Measurements from ENCODE around the gene FOXK1. TPM values are rescaled to one million over a fixed set of nuclear protein-coding genes. Genes with fewer than 3 reads are reported as not detected.
"Not testable (repeated sequence)": the region's sequence is repeated elsewhere in the genome, so short reads cannot be mapped to it uniquely, and the experiment has no call there.

The FOXK1 gene
- total RNA-seq, 1 donor from 2014 or later: 17.2 TPM

GRCh38 chr7:4792537-4793126 is 110.5 kb downstream of the FOXK1 start:
- Histone ChIP-seq H3K4me3 (ENCODE audit: low read length in 3 of 3) (peak overlapping the region; percentile 43 to 69 (median 67)), H3K27ac (ENCODE audit: low read depth, low read length) (no peak overlapping the region), H3K27me3 (ENCODE audit: control insufficient read depth in 3 of 3, insufficient read depth in 3 of 3, low read length in 3 of 3) (peaks cover 0 to 3% (median 0%) of the 10 kb centered on the region in 3 donors), H3K9me3 (ENCODE audit: control insufficient read depth in 3 of 3, low read length in 3 of 3) (no peaks in the 10 kb centered on the region), H3K36me3 (ENCODE audit: control insufficient read depth in 3 of 3, insufficient read depth in 3 of 3, low read length in 3 of 3) (peaks cover 20 to 25% (median 21%) of the 10 kb centered on the region in 3 donors), H3K9ac (ENCODE audit: low read depth in 1 of 3, low read length in 3 of 3) (peak overlapping the region; percentile 56 to 65 (median 62)), H3K4me1 (ENCODE audit: control insufficient read depth in 3 of 3, insufficient read depth in 3 of 3, low read length in 3 of 3) (peaks cover 0 to 12% (median 7%) of the 10 kb centered on the region in 3 donors)

GRCh38 chr7:4793385-4793993 is 111.4 kb downstream of the FOXK1 start:
- Histone ChIP-seq H3K36me3 (ENCODE audit: control insufficient read depth in 3 of 3, insufficient read depth in 3 of 3, low read length in 3 of 3) (peaks cover 15 to 17% (median 16%) of the 10 kb centered on the region in 3 donors), H3K4me1 (ENCODE audit: control insufficient read depth in 3 of 3, insufficient read depth in 3 of 3, low read length in 3 of 3) (peaks cover 4 to 17% (median 11%) of the 10 kb centered on the region in 3 donors)
- not testable (repeated sequence) for H3K27me3 ChIP-seq (ENCODE audit: control insufficient read depth in 3 of 3, insufficient read depth in 3 of 3, low read length in 3 of 3); H3K9me3 ChIP-seq (ENCODE audit: control insufficient read depth in 3 of 3, low read length in 3 of 3); H3K27ac ChIP-seq (ENCODE audit: low read depth, low read length); H3K9ac ChIP-seq (ENCODE audit: low read depth in 1 of 3, low read length in 3 of 3); H3K4me3 ChIP-seq (ENCODE audit: low read length in 3 of 3)

GRCh38 chr7:4794171-4794570 is 112.1 kb downstream of the FOXK1 start:
- not testable (repeated sequence) for H3K27ac ChIP-seq (ENCODE audit: low read depth, low read length); H3K9ac ChIP-seq (ENCODE audit: low read depth in 1 of 3, low read length in 3 of 3); H3K4me3 ChIP-seq (ENCODE audit: low read length in 3 of 3); H3K9me3 ChIP-seq (ENCODE audit: control insufficient read depth in 3 of 3, low read length in 3 of 3); H3K27me3 ChIP-seq (ENCODE audit: control insufficient read depth in 3 of 3, insufficient read depth in 3 of 3, low read length in 3 of 3)
- H3K4me1 ChIP-seq (ENCODE audit: control insufficient read depth in 3 of 3, insufficient read depth in 3 of 3, low read length in 3 of 3): peaks cover 6 to 18% (median 15%) of the 10 kb centered on the region in 3 donors
- H3K36me3 ChIP-seq (ENCODE audit: control insufficient read depth in 3 of 3, insufficient read depth in 3 of 3, low read length in 3 of 3): peaks cover 12 to 17% (median 15%) of the 10 kb centered on the region in 3 donors

DNA sequence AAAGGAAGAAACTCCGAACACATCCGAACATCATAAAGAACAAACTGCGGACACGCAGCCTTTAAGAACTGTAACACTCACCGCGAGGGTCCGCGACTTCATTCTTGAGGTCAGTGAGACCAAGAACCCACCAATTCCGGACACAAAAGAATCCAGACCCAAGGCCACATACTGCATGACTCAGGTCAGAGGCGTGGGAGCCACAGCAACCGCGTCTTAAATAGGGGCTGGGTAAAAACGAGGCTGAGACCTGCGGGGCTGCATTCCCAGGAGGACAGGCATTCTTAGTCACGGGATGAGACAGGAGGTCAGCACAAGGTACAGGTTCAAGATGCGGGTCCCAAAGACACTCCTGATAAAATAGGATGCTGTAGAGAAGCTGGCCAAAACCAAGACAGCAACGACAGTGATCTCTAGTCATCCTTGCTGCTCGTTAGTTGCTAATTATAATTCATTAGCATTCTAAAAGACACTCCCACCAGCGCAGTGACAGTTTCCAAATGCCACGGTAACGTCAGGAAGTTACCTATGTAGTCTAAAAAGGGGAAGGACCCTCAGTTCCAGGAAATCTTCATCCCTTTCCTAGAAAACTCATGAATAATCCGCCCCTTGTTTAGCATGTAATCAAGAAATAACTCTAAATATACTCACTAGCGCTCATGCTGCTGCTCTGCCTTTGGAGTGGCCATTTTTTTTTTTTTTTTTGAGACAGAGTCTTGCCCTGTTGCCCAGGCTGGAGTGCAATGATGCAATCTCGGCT is 112.7 kb downstream of the FOXK1 start:
- no peak overlapping the region for H3K4me3 ChIP-seq (ENCODE audit: low read length in 3 of 3)
- no peaks in the 10 kb centered on the region for H3K9me3 ChIP-seq (ENCODE audit: control insufficient read depth in 3 of 3, low read length in 3 of 3)
- H3K27me3 ChIP-seq (ENCODE audit: control insufficient read depth in 3 of 3, insufficient read depth in 3 of 3, low read length in 3 of 3): peaks cover 0 to 3% (median 0%) of the 10 kb centered on the region in 3 donors
- peaks cover 12 to 14% (median 13%) of the 10 kb centered on the region in 3 donors for H3K36me3 ChIP-seq (ENCODE audit: control insufficient read depth in 3 of 3, insufficient read depth in 3 of 3, low read length in 3 of 3)
- no peak overlapping the region for H3K27ac ChIP-seq (ENCODE audit: low read depth, low read length)
- H3K9ac ChIP-seq (ENCODE audit: low read depth in 1 of 3, low read length in 3 of 3): no peak overlapping the region
- peaks cover 6 to 18% (median 15%) of the 10 kb centered on the region in 3 donors for H3K4me1 ChIP-seq (ENCODE audit: control insufficient read depth in 3 of 3, insufficient read depth in 3 of 3, low read length in 3 of 3)

DNA sequence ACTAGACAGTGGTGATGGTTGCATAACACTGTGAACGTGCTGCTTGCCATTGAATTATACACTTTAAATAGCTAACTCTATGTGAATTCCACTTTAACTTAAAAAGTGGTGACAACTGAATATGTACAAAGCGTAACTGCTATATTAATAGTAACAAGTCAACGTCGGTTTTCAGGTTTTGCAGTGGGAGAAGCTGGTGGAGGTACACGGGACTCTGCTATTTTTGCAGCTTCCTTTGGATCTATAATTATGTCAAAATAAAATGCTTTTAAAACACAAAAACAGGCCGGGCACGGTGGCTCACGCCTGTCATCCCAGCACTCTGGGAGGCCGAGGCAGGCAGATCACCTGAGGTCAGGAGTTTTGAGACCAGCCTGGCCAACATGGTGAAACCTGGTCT is 114.4 kb downstream of the FOXK1 start:
- H3K27ac ChIP-seq (ENCODE audit: low read depth, low read length): no peak overlapping the region
- H3K27me3 ChIP-seq (ENCODE audit: control insufficient read depth in 3 of 3, insufficient read depth in 3 of 3, low read length in 3 of 3): peaks cover 0 to 3% (median 0%) of the 10 kb centered on the region in 3 donors
- H3K36me3 ChIP-seq (ENCODE audit: control insufficient read depth in 3 of 3, insufficient read depth in 3 of 3, low read length in 3 of 3): peaks cover 0 to 3% (median under 1%) of the 10 kb centered on the region in 3 donors
- no peak overlapping the region for H3K9ac ChIP-seq (ENCODE audit: low read depth in 1 of 3, low read length in 3 of 3)
- no peaks in the 10 kb centered on the region for H3K9me3 ChIP-seq (ENCODE audit: control insufficient read depth in 3 of 3, low read length in 3 of 3)
- peaks cover 6 to 18% (median 15%) of the 10 kb centered on the region in 3 donors for H3K4me1 ChIP-seq (ENCODE audit: control insufficient read depth in 3 of 3, insufficient read depth in 3 of 3, low read length in 3 of 3)
- no peak overlapping the region for H3K4me3 ChIP-seq (ENCODE audit: low read length in 3 of 3)

- Histone ChIP-seq H3K9ac (ENCODE audit: low read depth in 1 of 3, low read length in 3 of 3) (peak overlapping the region in 2 of 3 donors; percentile 33 to 50), H3K4me3 (ENCODE audit: low read length in 3 of 3) (no peak overlapping the region), H3K9me3 (ENCODE audit: control insufficient read depth in 3 of 3, low read length in 3 of 3) (no peaks in the 10 kb centered on the region), H3K27me3 (ENCODE audit: control insufficient read depth in 3 of 3, insufficient read depth in 3 of 3, low read length in 3 of 3) (peaks cover 0 to 3% (median 0%) of the 10 kb centered on the region in 3 donors), H3K4me1 (ENCODE audit: control insufficient read depth in 3 of 3, insufficient read depth in 3 of 3, low read length in 3 of 3) (peaks cover 6 to 8% (median 6%) of the 10 kb centered on the region in 3 donors), H3K27ac (ENCODE audit: low read depth, low read length) (no peak overlapping the region), H3K36me3 (ENCODE audit: control insufficient read depth in 3 of 3, insufficient read depth in 3 of 3, low read length in 3 of 3) (no peaks in the 10 kb centered on the region)
Observed at GRCh38 chr7:4797858-4798705, 116.0 kb downstream of the FOXK1 start.

- Histone ChIP-seq H3K9ac (ENCODE audit: low read depth in 1 of 3, low read length in 3 of 3) (peak overlapping the region in 2 of 3 donors; percentile 33 to 50), H3K4me3 (ENCODE audit: low read length in 3 of 3) (no peak overlapping the region), H3K27ac (ENCODE audit: low read depth, low read length) (no peak overlapping the region), H3K27me3 (ENCODE audit: control insufficient read depth in 3 of 3, insufficient read depth in 3 of 3, low read length in 3 of 3) (peaks cover 0 to 3% (median 0%) of the 10 kb centered on the region in 3 donors), H3K4me1 (ENCODE audit: control insufficient read depth in 3 of 3, insufficient read depth in 3 of 3, low read length in 3 of 3) (peaks cover 6 to 8% (median 6%) of the 10 kb centered on the region in 3 donors), H3K9me3 (ENCODE audit: control insufficient read depth in 3 of 3, low read length in 3 of 3) (no peaks in the 10 kb centered on the region), H3K36me3 (ENCODE audit: control insufficient read depth in 3 of 3, insufficient read depth in 3 of 3, low read length in 3 of 3) (no peaks in the 10 kb centered on the region)
Observed at GRCh38 chr7:4798706-4799235, 116.7 kb downstream of the FOXK1 start.

GRCh38 chr7:4799508-4800268 is 117.6 kb downstream of the FOXK1 start:
- Histone ChIP-seq H3K27me3 (ENCODE audit: control insufficient read depth in 3 of 3, insufficient read depth in 3 of 3, low read length in 3 of 3) (peaks cover 0 to 3% (median 0%) of the 10 kb centered on the region in 3 donors), H3K9ac (ENCODE audit: low read depth in 1 of 3, low read length in 3 of 3) (no peak overlapping the region), H3K36me3 (ENCODE audit: control insufficient read depth in 3 of 3, insufficient read depth in 3 of 3, low read length in 3 of 3) (no peaks in the 10 kb centered on the region), H3K27ac (ENCODE audit: low read depth, low read length) (no peak overlapping the region), H3K4me1 (ENCODE audit: control insufficient read depth in 3 of 3, insufficient read depth in 3 of 3, low read length in 3 of 3) (peaks cover 6 to 8% (median 6%) of the 10 kb centered on the region in 3 donors), H3K4me3 (ENCODE audit: low read length in 3 of 3) (no peak overlapping the region), H3K9me3 (ENCODE audit: control insufficient read depth in 3 of 3, low read length in 3 of 3) (no peaks in the 10 kb centered on the region)

DNA sequence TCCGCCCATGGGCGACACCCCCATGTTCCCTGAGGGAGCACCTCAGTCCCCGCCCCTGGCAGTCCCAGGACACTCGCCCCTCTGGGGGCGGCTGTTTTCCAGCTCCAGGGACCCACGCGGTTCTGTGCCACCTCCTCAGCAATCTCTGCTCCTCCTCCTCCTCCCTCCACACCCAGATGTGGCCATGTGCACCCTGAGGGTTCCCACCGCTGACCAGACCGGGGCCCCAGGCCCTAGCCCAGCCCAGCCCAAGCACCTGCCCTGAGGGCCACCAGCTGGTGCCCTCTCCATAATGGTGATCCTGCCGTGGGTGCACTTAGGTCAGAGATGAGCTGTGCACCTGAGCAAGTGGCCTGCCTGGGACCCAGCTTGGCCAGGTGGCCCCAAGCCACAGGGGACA is 118.4 kb downstream of the FOXK1 start:
- Histone ChIP-seq H3K9ac (ENCODE audit: low read depth in 1 of 3, low read length in 3 of 3) (no peak overlapping the region), H3K27me3 (ENCODE audit: control insufficient read depth in 3 of 3, insufficient read depth in 3 of 3, low read length in 3 of 3) (peaks cover 0 to 3% (median 0%) of the 10 kb centered on the region in 3 donors), H3K36me3 (ENCODE audit: control insufficient read depth in 3 of 3, insufficient read depth in 3 of 3, low read length in 3 of 3) (no peaks in the 10 kb centered on the region), H3K9me3 (ENCODE audit: control insufficient read depth in 3 of 3, low read length in 3 of 3) (no peaks in the 10 kb centered on the region), H3K4me3 (ENCODE audit: low read length in 3 of 3) (no peak overlapping the region), H3K4me1 (ENCODE audit: control insufficient read depth in 3 of 3, insufficient read depth in 3 of 3, low read length in 3 of 3) (peaks cover 6 to 8% (median 6%) of the 10 kb centered on the region in 3 donors), H3K27ac (ENCODE audit: low read depth, low read length) (no peak overlapping the region)

All from skeletal muscle tissue (tissue), 4 donors.